ENCODE results near the gene NOTUM.
A peak's percentile ranks its signal among the peaks of the same experiment; 100 is the strongest.

The NOTUM gene

GRCh38 chr17:81996232-81996756, 35.3 kb upstream of the NOTUM start:
- H3K4me1 ChIP-seq (ENCODE audit: control insufficient read depth, insufficient read depth, low read length) = peaks cover 7% of the 10 kb centered on the region
- TF ChIP-seq EGR2 (tag by site-specific recombination; IDR thresholded peaks at IDR 0.05; ENCODE audit: low read depth) (peak; percentile 39; the same call in 1 of the 2 replicates), ZNF19 (tag by site-specific recombination; IDR thresholded peaks at IDR 0.05; ENCODE audit: low read depth) (no peak), ZFHX2 (tag by site-specific recombination; conservative IDR thresholded peaks at IDR 0.05) (peak; percentile 28; the same call in 1 of the 2 replicates)
- ChIA-PET POLR2A (no interaction called here), CTCF (interaction anchor here (1.0 to 1.4 kb wide), 2 partner anchors 34 to 37 kb away, joined by 3 to 6 read pairs; no protein-coding TSS in a partner anchor)
- H3K9me3 ChIP-seq (ENCODE audit: control insufficient read depth, insufficient read depth, low read depth, low read length) = no peaks in the 10 kb centered on the region
- H3K36me3 ChIP-seq (ENCODE audit: control insufficient read depth in 2 of 2, insufficient read depth in 1 of 2, low read length in 2 of 2) = peaks cover 0 to 6% of the 10 kb centered on the region in 2 experiments; a peak in 1 of 3 replicates
- H3K27ac ChIP-seq (ENCODE audit: extremely low read depth, low read depth, low read length) = no peak overlapping the region
- no peak overlapping the region for H3K4me3 ChIP-seq (ENCODE audit: low read depth, low read length)

DNA sequence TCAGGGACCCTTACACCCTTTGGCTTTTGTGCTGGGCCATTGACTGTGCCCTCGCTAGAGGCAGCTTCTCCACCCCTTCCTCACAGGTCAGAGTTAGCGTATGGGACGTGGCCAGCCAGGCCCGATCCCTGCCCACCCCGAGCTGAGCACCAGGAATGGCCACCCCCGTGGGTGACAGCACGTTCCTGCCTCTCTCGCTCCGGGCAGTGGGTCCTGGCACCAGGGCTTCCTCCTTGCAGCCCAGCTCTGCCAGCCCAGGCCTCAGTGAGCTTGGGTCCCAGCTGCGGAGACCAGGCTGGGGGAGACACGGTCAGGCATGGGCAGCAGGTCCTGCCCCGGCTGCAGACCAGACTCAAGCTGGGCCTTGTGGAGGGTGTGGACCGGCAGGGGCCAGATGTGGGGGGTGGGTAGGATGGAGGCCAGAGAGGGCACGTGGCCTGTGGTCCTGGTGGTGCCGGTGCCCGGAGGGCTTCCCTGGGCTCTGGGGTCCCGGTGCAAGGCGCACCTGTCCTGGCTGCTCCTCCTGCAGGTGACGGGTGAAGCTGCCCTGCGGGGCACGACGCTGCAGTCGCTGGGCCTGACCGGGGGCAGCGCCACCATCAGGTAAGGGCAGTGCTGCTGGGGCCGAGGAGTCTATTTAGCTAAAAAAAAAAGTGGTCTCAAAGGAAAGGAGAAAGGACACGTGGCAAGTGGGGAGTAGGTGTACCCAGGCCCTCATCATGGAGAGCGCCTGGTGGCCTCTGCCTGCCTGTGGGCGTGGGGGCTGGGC, 34.7 kb upstream of the NOTUM start:
- no peaks in the 10 kb centered on the region for H3K9me3 ChIP-seq (ENCODE audit: control insufficient read depth, insufficient read depth, low read depth, low read length)
- POLR2A ChIA-PET = no interaction called here
- H3K36me3 ChIP-seq (ENCODE audit: control insufficient read depth in 2 of 2, insufficient read depth in 1 of 2, low read length in 2 of 2) = peaks cover 0 to 7% of the 10 kb centered on the region in 2 experiments; a peak in 1 of 3 replicates
- H3K27ac ChIP-seq (ENCODE audit: extremely low read depth, low read depth, low read length) = no peak overlapping the region
- H3K4me1 ChIP-seq (ENCODE audit: control insufficient read depth, insufficient read depth, low read length) = peaks cover 7% of the 10 kb centered on the region
- TF ChIP-seq AEBP2 (tag by site-specific recombination; IDR thresholded peaks at IDR 0.05; ENCODE audit: borderline replicate concordance) = no peak
- no peak for TF ChIP-seq ZNF791 (tag by site-specific recombination; IDR thresholded peaks at IDR 0.05)
- TF ChIP-seq YY2 (tag by site-specific recombination; IDR thresholded peaks at IDR 0.05) = no peak
- TF ChIP-seq, protein P1, sequence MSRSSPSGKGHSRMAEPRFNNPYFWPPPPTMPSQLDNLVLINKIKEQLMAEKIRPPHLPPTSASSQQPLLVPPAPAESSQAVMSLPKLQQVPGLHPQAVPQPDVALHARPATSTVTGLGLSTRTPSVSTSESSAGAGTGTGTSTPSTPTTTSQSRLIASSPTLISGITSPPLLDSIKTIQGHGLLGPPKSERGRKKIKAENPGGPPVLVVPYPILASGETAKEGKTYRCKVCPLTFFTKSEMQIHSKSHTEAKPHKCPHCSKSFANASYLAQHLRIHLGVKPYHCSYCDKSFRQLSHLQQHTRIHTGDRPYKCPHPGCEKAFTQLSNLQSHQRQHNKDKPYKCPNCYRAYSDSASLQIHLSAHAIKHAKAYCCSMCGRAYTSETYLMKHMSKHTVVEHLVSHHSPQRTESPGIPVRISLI (tag by site-specific recombination; IDR thresholded peaks at IDR 0.05) = no peak
- no peak for TF ChIP-seq ZSCAN30 (tag by site-specific recombination; IDR thresholded peaks at IDR 0.05)
- no peak for TF ChIP-seq ZNF514 (tag by site-specific recombination; IDR thresholded peaks at IDR 0.05)
- H3K4me3 ChIP-seq (ENCODE audit: low read depth, low read length) = no peak overlapping the region
- CTCF ChIA-PET = interaction anchor here (0.7 to 1.4 kb wide), 5 partner anchors 8 to 36 kb away, joined by 3 to 6 read pairs (median 4); no protein-coding TSS in a partner anchor

DNA sequence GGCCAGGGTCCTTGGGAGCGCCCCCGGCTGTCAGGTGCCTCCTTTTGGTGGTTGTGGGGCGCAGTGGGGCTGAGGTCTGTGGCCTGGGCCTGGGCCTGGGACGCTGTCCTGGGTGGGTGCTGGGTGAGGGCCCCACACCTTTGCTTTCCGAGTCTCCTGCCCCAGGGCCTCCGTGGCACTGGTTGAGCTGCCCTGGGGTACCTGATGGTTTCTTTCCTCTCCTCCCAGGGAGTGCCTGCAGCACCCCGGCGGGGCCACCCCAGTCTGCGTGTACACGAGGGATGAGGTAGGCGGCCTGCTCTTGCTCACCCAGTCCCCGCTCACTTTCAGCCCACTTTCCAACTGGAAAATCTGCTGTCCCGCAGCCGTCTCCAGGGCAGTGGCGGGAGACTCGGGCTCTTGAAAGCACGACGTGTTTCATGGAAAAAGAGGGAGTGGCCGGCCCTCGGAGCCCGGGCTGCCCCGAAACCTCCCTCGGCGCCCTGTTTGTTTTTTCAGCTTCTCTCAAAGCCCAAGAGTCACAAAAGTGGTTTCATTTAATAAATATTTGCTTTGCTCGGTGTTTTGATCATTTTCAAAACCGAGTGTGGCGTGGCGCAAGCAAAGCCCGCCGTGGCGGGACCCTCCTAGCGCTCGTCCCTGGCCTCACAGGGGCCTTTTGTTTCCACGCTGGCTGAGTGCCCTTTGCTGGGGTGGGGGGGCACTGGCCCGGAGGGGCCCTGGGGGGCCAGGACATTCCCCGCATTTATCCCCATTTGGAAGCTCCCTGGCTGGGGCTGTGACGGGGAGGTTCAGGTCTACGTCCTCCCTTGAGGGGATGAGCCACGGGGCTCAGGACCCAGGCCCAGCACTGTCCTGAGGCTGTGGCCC, 33.8 kb upstream of the NOTUM start:
- Histone ChIP-seq H3K27ac (ENCODE audit: extremely low read depth, low read depth, low read length) (no peak overlapping the region), H3K9me3 (ENCODE audit: control insufficient read depth, insufficient read depth, low read depth, low read length) (no peaks in the 10 kb centered on the region), H3K4me3 (ENCODE audit: low read depth, low read length) (no peak overlapping the region), H3K36me3 (ENCODE audit: control insufficient read depth in 2 of 2, insufficient read depth in 1 of 2, low read length in 2 of 2) (peaks cover 0 to 13% of the 10 kb centered on the region in 2 experiments; a peak in 1 of 3 replicates), H3K4me1 (ENCODE audit: control insufficient read depth, insufficient read depth, low read length) (peaks cover 7% of the 10 kb centered on the region)
- POLR2A ChIA-PET = no interaction called here
- no peak for TF ChIP-seq ZBTB20 (tag by site-specific recombination; IDR thresholded peaks at IDR 0.05)
- no peak for TF ChIP-seq ZNF530 (tag by site-specific recombination; IDR thresholded peaks at IDR 0.05; ENCODE audit: low read depth)
- no peak for TF ChIP-seq ZSCAN16 (tag by site-specific recombination; IDR thresholded peaks at IDR 0.05)
- no peak for TF ChIP-seq ZBTB17 (tag by site-specific recombination; IDR thresholded peaks at IDR 0.05)
- no peak for TF ChIP-seq ZNF394 (tag by site-specific recombination; IDR thresholded peaks at IDR 0.05; ENCODE audit: borderline replicate concordance)
- no peak for TF ChIP-seq ZNF670 (tag by site-specific recombination; IDR thresholded peaks at IDR 0.05; ENCODE audit: low read depth)
- no peak for TF ChIP-seq KLF1 (tag by site-specific recombination; IDR thresholded peaks at IDR 0.05)
- TF ChIP-seq INSM2 (tag by site-specific recombination; IDR thresholded peaks at IDR 0.05) = no peak
- TF ChIP-seq EGR2 (tag by site-specific recombination; IDR thresholded peaks at IDR 0.05; ENCODE audit: low read depth) = no peak
- TF ChIP-seq ZNF280C (tag by site-specific recombination; IDR thresholded peaks at IDR 0.05) = no peak
- no peak for TF ChIP-seq ZNF677 (tag by site-specific recombination; IDR thresholded peaks at IDR 0.05)
- CTCF ChIA-PET = interaction anchor here (0.7 to 1.4 kb wide), 5 partner anchors 9 to 35 kb away, joined by 3 to 6 read pairs (median 4); no protein-coding TSS in a partner anchor

All from HEK293 (cell line).